HG03457 (cell line): ENCODE data around the gene CEP85.
"Not testable (repeated sequence)": the region's sequence is repeated elsewhere in the genome, so short reads cannot be mapped to it uniquely, and the experiment has no call there.

ENCODE experiments used
- ATAC-seq: cut with Tn5 transposase; IDR thresholded peaks from one replicate; pipeline ENCODE4 v1.9.1; 2021; ENCODE audit warnings: moderate number of reproducible peaks; ENCODE audit not compliant: unreplicated experiment

The CEP85 gene

DNA sequence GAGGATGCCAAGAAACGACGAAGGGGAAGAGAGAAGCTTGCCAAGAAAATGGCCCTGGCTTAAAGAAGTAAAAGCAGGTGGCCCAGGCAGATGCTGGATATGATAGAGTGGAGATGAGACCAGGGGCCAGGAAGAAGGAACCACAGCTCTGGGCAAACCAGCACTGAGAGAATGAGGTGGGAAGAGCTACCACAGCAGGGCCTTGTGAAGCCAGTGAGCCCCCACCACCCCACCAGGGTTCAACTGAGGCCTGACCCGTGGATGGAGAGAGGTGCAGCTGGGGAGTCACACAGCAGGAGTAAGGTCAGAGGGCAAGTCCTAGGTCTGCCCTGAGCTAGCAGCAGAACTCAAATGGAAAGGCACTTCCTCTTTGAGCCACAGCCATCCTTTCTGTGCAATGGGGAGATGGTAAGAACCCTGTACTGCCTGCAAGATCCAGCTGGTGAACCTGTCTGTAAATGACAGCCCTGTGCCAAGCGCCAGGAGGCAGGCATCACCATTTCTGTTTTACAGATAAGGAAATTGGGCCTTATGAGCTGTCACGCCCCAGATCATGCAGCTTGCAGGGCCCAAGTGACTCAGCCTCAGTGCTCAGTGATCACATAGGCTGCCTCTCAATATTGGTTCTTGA, 54.4 kb downstream of the CEP85 start:
- no peak for ATAC-seq

DNA sequence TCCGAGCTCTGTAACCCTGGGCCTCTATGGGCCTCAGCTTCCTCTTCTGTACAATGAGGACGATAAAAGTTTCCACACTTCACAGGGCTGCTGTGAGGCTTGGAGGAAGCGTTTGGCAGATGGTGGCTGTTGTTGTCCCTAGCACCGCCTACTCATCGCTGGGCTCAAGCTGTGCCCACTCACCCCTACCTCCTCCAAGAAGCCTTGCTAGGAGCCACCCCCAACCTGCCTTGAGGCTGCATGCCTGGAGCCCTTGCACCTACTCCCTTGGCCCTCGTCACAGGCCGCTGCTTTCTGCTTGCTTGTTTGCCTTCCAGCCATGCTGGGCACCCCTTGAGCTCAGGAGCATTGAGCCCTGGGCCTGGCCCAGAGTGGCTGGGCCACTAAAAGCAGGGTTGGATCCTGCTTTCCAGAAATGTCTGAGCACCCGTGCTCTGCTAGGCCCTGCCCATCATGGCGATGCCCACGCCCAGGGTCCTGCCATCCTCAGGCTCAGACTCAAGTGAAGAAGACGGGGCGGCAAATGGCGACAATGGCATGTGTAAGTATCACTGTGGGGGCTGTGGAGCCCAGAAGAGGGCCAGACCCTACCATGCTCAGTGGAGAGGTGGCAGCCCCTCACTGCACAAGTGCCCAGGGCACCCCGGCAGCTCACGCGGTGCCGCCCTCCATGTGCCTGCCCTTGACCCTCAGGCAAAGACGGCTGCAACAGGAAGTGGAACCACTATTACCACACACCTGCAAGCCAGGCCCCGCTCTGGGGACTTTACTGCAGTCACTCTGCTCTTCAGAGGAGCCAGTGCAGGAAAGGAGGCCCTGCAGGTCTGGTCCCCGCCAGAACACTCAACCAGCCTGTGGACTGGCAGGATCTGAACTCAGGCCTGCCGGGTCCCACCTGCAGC, 55.4 kb downstream of the CEP85 start:
- ATAC-seq = no peak

DNA sequence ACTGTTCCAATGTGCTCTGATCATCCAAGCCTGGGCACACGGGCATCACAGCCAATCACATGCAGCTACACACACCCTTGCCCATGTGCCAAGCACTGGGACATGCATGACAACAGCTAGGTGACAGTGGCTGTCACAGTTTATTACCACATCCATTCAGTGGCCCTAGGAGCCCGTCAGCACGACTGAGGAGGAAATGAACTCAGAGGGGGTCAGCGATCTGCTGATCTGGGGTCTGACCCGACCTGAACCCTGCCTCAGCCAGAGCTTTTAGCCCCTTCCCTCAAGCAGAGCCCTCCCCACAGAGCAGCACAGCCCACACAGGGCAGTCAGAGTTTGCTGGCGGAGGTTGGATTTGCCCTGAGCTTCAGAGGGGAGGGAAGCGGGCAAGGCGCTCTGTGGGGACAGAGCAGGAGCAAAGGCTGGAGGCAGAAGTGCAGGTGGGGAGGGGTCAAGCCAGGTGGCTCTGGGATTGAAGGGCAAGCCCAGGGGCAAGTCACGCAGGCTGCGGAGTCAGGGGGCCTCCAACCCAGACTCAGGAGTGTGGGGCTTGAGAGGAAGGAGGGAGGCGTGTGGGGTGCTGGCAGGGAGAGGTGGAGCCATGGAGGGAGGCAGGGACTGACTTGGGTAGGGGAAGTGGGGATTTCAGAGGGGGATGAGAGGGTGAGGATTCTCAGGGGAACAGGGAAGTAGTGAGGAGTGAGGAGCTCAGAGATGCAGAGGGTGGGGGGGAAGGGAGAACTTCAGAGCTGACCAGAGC, 56.3 kb downstream of the CEP85 start:
- no peak for ATAC-seq

DNA sequence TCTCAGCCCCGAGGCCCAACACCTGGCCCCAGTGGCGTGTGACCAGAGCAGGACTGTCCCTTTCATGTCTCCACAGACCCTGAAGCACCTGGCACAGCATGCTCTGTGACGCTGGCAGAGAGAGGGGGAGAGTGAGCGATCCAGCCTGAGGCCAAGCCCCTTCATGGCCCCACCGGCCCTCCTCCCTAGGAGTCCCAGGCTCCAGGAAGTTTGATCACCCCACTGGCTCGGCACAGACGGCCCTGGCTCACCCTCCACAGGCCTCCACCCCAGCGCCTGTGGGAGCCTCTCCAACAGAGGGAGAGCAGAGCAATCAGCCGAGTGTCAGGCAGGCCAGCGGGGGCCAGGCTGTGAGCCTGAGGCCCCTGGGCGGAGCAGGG, 56.9 kb downstream of the CEP85 start:
- ATAC-seq = no peak

DNA sequence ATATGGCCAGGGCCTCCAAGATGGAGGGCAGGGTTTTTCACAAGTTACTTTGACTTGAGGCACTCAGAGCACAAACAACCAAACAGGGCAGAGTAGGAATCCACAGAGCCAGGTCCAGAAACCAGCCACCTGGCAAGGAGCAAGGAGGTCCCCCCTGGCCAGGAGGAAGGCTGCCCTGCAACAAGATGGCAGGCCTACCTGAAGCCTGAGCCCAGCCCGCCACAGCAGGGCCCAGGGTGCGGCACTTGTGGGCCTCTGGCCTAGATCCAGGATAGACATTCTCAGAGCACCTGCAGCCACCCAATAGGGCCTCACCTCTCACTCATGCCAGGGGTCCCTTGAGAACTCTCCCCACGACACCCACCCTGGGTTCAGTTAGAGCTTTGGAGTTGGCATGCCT, 57.4 kb downstream of the CEP85 start:
- no peak for ATAC-seq

DNA sequence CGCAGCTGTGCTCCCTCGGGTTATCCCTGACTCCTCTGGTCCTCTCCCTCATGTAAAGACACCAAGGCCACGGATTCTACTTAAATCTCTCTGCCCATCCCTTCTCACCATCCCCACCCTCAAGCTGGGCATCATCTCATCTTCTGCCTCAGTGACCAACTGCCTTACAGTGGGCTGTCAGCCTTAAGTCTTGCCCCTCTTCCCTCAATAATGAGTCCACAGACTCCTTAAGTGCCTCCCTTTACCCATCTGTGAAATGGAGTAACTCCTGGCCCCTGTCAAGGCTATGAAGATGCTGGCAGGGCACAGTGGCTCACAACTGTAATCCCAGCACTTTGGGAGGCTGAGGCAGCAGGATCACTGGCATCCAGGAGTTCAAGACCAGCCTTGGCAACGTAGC, 57.9 kb downstream of the CEP85 start:
- ATAC-seq = no peak

DNA sequence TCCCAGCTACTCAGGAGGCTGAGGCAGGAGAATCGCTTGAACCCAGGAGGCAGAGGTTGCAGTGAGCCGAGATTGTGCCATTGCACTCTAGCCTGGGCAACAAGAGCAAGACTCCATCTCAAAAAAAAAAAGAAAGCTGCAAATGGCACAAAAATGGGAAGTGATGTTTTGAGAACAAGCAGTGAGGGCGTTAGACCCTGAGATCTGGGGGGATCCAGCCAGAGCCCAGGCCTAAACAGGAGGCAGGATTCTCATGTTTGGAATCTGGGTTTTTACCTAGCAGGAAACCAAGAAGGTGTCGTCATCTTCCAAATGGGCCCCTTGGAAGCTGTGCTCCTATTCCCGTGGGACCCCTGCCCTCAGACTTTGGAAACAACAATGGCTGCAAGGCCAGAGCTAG, 58.7 kb downstream of the CEP85 start:
- not testable (repeated sequence) for ATAC-seq

DNA sequence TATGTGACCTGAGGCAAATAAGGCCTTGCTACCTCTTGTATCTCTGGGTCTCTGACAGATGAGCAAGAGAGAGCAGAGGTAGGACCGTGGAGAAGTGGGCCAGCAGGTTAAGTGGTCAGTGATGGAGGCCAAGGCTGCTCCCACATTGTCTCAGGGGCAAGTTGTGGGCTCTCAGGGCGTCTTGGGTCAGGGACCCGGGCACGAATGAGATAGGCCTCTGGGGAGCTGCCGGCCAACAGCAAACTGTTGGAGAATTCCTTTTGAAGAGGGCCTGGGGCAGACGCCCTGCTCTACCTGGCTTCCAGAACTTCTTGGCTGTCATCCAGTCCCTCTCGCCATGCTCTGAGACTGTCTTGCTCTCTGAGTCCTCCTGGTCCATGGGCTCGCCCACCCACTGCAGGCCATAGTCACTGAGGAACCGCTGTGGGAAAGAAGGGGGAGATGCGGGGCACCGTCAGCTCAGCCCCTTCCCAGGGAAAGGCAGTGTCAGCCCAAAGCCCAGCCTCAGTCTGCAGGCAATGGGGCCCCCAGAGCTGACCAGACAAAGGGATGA, 60.0 kb downstream of the CEP85 start:
- ATAC-seq = no peak

DNA sequence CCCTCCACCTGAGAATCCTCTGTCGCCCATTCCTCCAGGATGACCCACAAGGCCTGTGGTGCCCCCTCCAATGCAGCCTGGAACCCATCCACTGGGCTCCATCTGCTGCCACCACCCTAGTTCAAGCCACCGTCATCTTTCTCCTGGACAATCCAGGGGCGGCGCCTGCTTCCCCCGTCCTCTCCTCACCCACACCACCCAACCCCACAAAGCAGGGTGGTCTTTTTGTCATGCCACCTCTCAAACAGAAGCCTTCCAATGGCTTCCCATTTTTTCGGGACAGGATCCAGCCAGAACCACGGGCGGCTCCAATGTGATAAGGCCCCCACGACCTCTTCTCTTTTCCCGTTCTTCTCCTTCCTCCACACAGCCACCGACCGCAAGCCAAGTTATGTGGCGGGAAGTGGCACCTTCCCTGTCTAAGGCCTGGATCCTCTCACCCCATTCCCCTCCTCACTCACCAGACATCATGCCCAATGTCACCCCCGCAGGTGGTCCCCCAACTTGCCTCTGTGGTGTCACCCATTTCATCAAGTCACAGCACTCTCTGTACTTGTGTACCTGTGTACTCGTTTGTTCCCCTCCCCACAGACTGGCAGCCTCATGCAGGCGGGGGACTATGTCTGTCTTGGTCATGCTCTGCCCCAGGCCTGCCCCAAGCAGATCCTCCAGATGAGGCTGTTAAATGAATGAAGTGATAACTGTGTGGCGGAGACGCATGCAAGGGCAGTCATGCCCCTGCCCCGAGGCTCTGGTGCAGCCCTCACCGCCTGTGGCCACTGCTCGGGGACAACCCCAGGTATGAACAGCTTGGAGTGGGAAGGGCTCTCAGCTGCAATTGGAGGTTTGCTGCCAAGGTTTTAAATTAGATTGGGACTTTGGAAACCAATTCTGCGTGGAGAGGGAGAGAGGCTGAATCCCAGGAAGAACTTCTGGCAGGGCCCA, 61.5 kb downstream of the CEP85 start:
- no peak for ATAC-seq

DNA sequence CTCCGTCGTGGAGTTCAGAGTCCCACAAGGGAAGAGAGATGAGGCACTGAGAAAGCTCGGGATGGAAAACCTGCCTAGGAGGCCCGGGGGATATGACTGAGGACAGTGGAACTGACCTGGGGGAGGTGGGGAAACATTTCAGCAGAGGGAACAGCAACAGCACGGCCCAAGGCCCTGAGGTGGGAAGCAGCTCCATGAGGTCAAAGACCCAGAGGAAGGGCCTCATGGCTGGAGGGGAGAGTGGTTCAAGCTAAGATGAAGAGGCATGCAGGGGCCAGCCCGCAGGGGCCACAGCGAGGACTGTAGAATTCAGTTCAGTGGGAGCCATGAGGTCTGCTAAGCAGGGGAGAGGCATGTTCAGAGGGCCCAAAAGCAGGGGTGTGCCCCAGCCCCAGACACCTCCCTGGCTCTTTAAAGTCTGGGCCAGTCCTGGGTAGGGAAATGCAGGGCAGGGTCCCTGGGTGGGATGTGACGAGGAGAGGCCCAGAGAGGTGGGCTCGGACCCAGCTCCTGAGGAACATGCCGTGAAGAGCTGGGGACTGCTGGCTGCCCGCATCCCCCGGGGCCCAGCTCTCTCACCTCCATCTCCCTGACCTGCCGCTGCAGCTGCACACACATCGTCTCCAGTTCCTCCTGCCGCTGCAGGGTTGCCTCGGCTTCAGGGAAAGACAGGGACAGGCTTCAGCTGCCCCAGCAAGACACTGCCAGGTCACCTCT, 62.5 kb downstream of the CEP85 start:
- no peak for ATAC-seq

DNA sequence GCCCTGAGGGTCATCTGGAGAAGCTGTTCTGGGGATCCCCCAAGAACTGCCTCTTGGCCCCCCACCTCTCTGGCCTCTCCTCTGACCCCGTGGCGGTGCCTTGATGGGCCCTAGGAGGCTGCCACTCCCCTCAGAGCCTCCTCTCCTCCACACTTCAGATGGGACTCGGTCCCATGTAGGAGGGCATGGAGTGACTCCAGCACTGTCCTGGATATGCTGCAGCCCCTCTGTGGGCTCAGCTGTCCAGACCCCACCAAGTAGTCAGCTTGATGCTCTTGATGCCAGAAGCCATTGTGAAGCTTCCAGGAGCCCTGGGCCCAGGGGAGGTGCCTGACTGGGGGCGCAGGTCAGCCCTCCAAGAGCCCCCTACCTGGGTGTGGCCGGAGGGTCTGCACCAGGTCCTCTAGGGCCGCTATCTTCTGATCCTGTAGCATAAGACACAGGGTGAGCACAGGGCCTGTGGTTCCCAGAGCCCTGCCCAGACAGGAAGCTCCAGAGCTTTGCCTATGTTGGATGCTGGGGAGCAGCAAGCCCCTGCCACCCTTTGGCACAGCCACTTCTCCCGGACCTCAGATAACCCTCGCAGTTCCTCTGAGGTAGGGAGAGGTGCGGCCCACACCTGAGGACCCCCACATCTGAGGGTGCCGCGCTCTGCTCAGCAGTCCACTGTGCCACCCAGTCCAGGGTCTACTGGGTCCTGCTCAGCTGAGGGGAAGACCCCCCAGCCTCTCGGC, 63.2 kb downstream of the CEP85 start:
- no peak for ATAC-seq

DNA sequence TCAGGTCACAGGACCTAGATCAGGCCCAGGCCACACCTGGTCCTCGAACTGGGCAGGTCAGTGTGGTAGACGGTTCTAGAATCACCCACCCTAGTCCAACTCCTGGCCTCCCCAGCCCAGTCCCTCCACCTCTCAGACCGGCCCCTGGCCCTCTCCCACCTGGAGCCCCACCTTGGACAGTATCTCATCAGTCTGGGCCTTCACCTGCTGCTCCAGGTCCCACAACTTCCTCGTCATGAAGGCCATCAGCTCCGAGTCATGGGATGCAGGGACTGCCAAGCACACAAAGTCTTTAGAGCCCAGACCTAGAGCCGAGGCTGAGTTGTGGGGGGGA, 63.8 kb downstream of the CEP85 start:
- ATAC-seq = no peak

DNA sequence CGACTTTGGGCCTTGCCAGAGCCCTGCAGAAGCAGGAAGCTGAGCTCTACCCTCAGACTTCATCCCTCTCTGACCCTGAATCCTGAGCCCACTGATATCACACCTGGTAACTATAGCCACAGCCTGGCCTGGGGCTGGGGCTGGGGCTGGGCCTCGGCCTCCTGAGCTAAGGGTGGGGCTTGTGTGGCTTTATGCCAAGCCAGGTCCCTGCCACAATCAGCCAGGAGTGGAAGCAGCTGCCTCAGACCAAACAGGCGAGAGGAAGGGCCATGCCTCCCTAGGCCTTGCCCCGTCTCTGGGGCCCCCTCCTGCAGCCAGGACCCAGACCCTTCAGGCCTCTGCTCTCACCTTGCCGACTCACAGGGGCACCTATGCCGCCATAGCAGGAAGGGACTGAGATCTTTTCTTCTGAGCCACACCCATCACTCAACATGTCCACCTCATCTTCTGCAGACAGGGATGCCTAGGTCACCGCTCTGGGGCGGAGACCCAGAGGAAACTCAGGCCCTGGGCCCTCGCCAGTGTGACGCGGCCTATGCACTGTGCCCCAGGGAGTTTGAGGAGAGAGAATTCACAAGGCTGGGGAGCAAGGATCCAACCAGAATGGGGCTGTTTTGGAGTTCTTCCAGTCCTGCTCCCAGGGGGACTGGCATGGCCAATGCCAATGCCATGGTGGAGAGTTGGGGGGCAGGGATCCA, 66.7 kb downstream of the CEP85 start:
- no peak for ATAC-seq

DNA sequence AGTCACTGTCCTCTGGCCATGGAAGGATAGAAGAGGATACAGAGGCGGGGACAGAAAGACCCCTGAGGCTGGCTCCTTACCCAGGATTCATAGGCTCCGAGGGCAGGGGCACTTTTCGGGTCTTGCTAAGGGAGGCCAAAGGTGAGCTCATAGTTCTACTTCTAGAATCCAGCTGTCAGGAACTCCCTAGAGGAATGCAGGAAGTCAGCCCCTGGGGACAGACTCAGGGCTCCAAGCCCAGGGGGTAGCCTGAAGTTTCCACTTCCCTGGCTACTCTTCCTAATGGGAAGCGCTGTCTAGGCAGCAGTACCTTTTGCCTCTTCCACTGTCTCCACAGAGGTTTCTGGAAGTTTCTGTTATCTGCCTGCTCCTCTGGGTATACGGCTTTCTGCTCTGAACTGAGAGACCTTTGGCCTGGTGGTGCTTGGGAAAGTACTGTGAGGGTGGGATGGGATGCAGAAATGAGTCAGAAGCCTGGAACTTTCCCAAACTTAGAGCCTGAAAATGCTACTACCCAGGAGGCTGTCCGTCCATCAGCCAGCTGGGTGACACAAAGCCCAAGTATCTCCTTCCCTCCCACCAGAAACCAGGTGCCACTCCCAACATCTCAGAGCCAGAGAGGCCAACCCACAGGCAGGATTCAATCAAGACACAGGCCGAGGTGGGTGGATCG, 68.9 kb downstream of the CEP85 start:
- ATAC-seq = no peak

DNA sequence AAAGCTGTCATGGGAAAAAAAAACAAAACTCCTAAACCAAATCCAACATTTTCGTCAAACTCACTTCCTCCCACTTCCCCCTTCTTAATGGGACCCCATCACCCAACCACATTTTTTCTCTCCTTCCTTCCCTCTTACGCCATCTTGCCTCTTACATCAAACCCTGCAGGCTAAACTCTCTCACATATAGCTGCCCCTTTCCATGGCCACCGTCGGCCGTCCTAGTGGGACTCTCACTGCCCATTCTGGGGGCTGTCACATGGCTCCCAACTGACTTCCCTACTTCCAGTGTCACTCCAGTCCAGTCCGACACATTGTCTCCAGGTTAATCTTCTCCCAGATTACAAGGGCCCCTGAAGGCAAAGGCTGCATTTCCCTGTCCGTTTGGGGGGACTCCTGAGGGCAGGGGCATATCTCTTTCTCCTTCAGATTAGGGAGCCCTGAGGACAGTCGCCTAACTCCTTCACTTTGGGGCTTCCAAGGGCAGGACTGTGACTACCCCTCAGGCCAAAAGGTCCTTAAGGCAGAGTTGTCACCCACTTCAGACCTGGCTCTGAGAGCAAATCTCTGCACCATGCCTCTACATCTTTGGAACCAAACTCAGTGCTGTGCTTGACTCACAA, 71.8 kb downstream of the CEP85 start:
- ATAC-seq = no peak

DNA sequence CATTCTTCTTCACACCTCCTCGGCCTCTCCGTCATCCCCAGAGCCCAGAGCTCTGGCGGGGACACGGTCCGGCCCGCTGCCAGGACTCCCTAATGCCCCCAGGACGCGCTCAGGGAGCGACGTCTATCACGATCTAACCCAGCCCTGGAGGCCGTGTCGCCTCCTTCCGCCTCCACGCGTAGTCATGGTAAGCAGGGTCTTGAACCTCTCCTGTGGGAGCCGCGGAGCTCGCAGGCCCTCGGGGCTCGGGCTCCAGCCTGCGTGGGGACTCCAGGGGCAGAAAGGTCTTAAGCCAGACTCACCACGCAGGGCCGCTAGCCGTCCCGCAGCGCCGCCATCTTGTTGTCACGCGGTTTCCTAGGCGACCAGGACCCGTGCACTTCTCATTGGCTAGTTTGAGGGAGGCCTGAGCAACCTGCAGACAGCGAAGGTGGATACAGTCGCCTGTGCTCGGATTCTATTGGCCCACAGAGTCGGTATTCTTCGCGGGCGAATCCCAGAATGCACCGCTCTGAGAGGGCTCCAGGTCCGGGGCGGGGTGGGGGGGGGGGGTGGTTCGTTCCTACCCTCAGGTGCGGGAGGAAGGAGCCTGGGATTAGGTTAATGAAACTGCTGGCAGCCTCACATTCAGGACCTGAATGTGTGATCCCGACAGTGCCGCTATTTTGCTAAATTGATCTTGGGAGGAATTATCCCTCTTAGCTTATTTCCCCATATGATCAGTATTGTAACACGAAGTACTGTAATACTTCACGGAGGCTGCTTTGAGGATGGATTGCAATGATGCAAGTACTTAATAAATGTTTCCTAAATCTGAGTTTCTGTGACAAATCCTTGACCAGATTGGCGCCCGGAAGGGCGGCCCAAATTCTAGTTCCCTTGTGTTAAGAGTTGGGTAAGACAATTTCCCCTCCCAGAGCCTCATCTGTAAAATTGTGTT, 72.6 kb downstream of the CEP85 start, which contains the start of gene UBXN11:
Gene UBXN11, minus strand, starts transcription at position 347 of the 940 bp plus-strand sequence. CDS start 3,753 bp downstream, outside the sequence.
- peak; percentile 84 for ATAC-seq
